ENCODE data around the gene GFOD1. TPM values are rescaled to one million over a fixed set of nuclear protein-coding genes. Genes with fewer than 3 reads are reported as not detected.

The GFOD1 gene
- total RNA-seq, 1 donor = 17.5 TPM

- peak in 2 of 3 donors; percentile 69 to 71 for DNase-seq (ENCODE audit: low read depth in 2 of 3, low spot score in 2 of 3)
Observed at GRCh38 chr6:13486679-13487121, 700 bp downstream of the GFOD1 start.

GRCh38 chr6:13485923-13486562, 1.4 kb downstream of the GFOD1 start:
- peak in 2 of 3 donors; percentile 32 to 60 for DNase-seq (ENCODE audit: low read depth in 2 of 3, low spot score in 2 of 3)

- no peak for DNase-seq (ENCODE audit: low read depth in 2 of 3, low spot score in 2 of 3)
Observed at GRCh38 chr6:13485303-13485702, 2.1 kb downstream of the GFOD1 start.

- no peak for DNase-seq (ENCODE audit: low read depth in 2 of 3, low spot score in 2 of 3)
Observed at GRCh38 chr6:13484827-13485226, 2.6 kb downstream of the GFOD1 start.

GRCh38 chr6:13484138-13484708, 3.2 kb downstream of the GFOD1 start:
- DNase-seq (ENCODE audit: low read depth in 2 of 3, low spot score in 2 of 3) = no peak

- no peak for DNase-seq (ENCODE audit: low read depth in 2 of 3, low spot score in 2 of 3)
Observed at GRCh38 chr6:13480631-13481501, 6.5 kb downstream of the GFOD1 start.

GRCh38 chr6:13479971-13480434, 7.4 kb downstream of the GFOD1 start:
- DNase-seq (ENCODE audit: low read depth in 2 of 3, low spot score in 2 of 3) = no peak

- DNase-seq (ENCODE audit: low read depth in 2 of 3, low spot score in 2 of 3) = peak in 1 of 3 donors; percentile 39
Observed at GRCh38 chr6:13479206-13479800, 8.1 kb downstream of the GFOD1 start.

GRCh38 chr6:13478525-13478966, 8.9 kb downstream of the GFOD1 start:
- peak in 2 of 3 donors; percentile 60 to 83 for DNase-seq (ENCODE audit: low read depth in 2 of 3, low spot score in 2 of 3)

GRCh38 chr6:13474787-13475186, 12.6 kb downstream of the GFOD1 start:
- no peak for DNase-seq (ENCODE audit: low read depth in 2 of 3, low spot score in 2 of 3)

- no peak for DNase-seq (ENCODE audit: low read depth in 2 of 3, low spot score in 2 of 3)
Observed at GRCh38 chr6:13474360-13474759, 13.0 kb downstream of the GFOD1 start.

GRCh38 chr6:13473768-13474165, 13.6 kb downstream of the GFOD1 start:
- peak in 1 of 3 donors; percentile 49 for DNase-seq (ENCODE audit: low read depth in 2 of 3, low spot score in 2 of 3)

- no peak for DNase-seq (ENCODE audit: low read depth in 2 of 3, low spot score in 2 of 3)
Observed at GRCh38 chr6:13472976-13473767, 14.2 kb downstream of the GFOD1 start.

- DNase-seq (ENCODE audit: low read depth in 2 of 3, low spot score in 2 of 3) = no peak
Observed at GRCh38 chr6:13472099-13472498, 15.3 kb downstream of the GFOD1 start.

GRCh38 chr6:13471184-13471583, 16.2 kb downstream of the GFOD1 start:
- DNase-seq (ENCODE audit: low read depth in 2 of 3, low spot score in 2 of 3) = no peak

- DNase-seq (ENCODE audit: low read depth in 2 of 3, low spot score in 2 of 3) = no peak
Observed at GRCh38 chr6:13470238-13471140, 16.9 kb downstream of the GFOD1 start.

GRCh38 chr6:13469693-13470092, 17.7 kb downstream of the GFOD1 start:
- no peak for DNase-seq (ENCODE audit: low read depth in 2 of 3, low spot score in 2 of 3)

- no peak for DNase-seq (ENCODE audit: low read depth in 2 of 3, low spot score in 2 of 3)
Observed at GRCh38 chr6:13468839-13469238, 18.6 kb downstream of the GFOD1 start.

- DNase-seq (ENCODE audit: low read depth in 2 of 3, low spot score in 2 of 3) = no peak
Observed at GRCh38 chr6:13467216-13467600, 20.2 kb downstream of the GFOD1 start.
